ENCODE results near the gene EPHA10. TPM values are rescaled to one million over a fixed set of nuclear protein-coding genes. Genes with fewer than 3 reads are reported as not detected.

The EPHA10 gene
- total and polyA plus RNA-seq, 4 donors, result under 0.01 to 0.09 (median 0.03) TPM; not detected in 1

GRCh38 chr1:37723072-37723389 is 41.9 kb downstream of the EPHA10 start:
- no peaks in the 10 kb centered on the region for H3K27me3 ChIP-seq (ENCODE audit: control insufficient read depth in 4 of 4, insufficient read depth in 4 of 4, low read length in 3 of 4)
- WGBS, result 95% methylated on average over 6 of the region's 6 CpGs
- no peak for TF ChIP-seq HNF4G (IDR thresholded peaks at IDR 0.05)
- TF ChIP-seq EGR1 (IDR thresholded peaks at IDR 0.05; ENCODE audit: low read depth in 2 of 2), result no peak
- TF ChIP-seq CTCF (IDR thresholded peaks at IDR 0.05; ENCODE audit: low read depth, low read length, missing input control), result no peak
- no peak for TF ChIP-seq HNF4A (conservative IDR thresholded peaks at IDR 0.05)
- TF ChIP-seq SP1 (IDR thresholded peaks at IDR 0.05), result no peak
- TF ChIP-seq YY1 (IDR thresholded peaks at IDR 0.05), result no peak
- TF ChIP-seq, protein P1, sequence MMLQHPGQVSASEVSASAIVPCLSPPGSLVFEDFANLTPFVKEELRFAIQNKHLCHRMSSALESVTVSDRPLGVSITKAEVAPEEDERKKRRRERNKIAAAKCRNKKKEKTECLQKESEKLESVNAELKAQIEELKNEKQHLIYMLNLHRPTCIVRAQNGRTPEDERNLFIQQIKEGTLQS (IDR thresholded peaks at IDR 0.05), result no peak
- TF ChIP-seq TAF1 (conservative IDR thresholded peaks at IDR 0.05), result no peak
- TF ChIP-seq RXRA (IDR thresholded peaks at IDR 0.05), result no peak
- TF ChIP-seq GABPA (IDR thresholded peaks at IDR 0.05 in 1 of 2, conservative IDR thresholded peaks at IDR 0.05 in 1 of 2), result no peak
- TF ChIP-seq MAX (IDR thresholded peaks at IDR 0.05), result no peak
- TF ChIP-seq NR2F2 (IDR thresholded peaks at IDR 0.05), result no peak
- no peak for TF ChIP-seq FOXA1 (IDR thresholded peaks at IDR 0.05)

GRCh38 chr1:37722181-37723071 is 42.5 kb downstream of the EPHA10 start:
- WGBS, result 83% methylated on average over 14 of the region's 14 CpGs
- H3K4me3 ChIP-seq (ENCODE audit: low read depth in 1 of 3, low read length in 3 of 3), result no peak overlapping the region
- no peak for DNase-seq (ENCODE audit: low spot score)
- H3K4me1 ChIP-seq (ENCODE audit: control insufficient read depth in 4 of 4, insufficient read depth in 4 of 4, low read length in 3 of 4), result no peaks in the 10 kb centered on the region
- no peak overlapping the region for H3K9ac ChIP-seq (ENCODE audit: low read depth in 1 of 2, low read length in 2 of 2)
- TF ChIP-seq HNF4G (IDR thresholded peaks at IDR 0.05) (no peak), GABPA (IDR thresholded peaks at IDR 0.05 in 1 of 2, conservative IDR thresholded peaks at IDR 0.05 in 1 of 2) (no peak), FOXA2 (IDR thresholded peaks at IDR 0.05) (no peak), MAX (IDR thresholded peaks at IDR 0.05) (no peak), HNF4A (conservative IDR thresholded peaks at IDR 0.05) (no peak), CTCF (IDR thresholded peaks at IDR 0.05; ENCODE audit: low read depth, low read length, missing input control) (no peak), TAF1 (conservative IDR thresholded peaks at IDR 0.05) (no peak), NR2F2 (IDR thresholded peaks at IDR 0.05) (no peak)
- H3K36me3 ChIP-seq (ENCODE audit: control insufficient read depth in 4 of 4, insufficient read depth in 3 of 4, low read depth in 1 of 4, low read length in 3 of 4), result no peaks in the 10 kb centered on the region
- no peaks in the 10 kb centered on the region for H3K27me3 ChIP-seq (ENCODE audit: control insufficient read depth in 4 of 4, insufficient read depth in 4 of 4, low read length in 3 of 4)
- H3K9me3 ChIP-seq (ENCODE audit: control insufficient read depth in 4 of 4, low read length in 3 of 4), result no peaks in the 10 kb centered on the region
- H3K27ac ChIP-seq (ENCODE audit: low read depth in 1 of 2, low read length in 2 of 2), result no peak overlapping the region

More at GRCh38 chr1:37723072-37723389, 41.9 kb downstream of the EPHA10 start:
- H3K9ac ChIP-seq (ENCODE audit: low read depth in 1 of 2, low read length in 2 of 2), result no peak overlapping the region
- no peak overlapping the region for H3K27ac ChIP-seq (ENCODE audit: low read depth in 1 of 2, low read length in 2 of 2)
- H3K4me1 ChIP-seq (ENCODE audit: control insufficient read depth in 4 of 4, insufficient read depth in 4 of 4, low read length in 3 of 4), result no peaks in the 10 kb centered on the region
- no peaks in the 10 kb centered on the region for H3K36me3 ChIP-seq (ENCODE audit: control insufficient read depth in 4 of 4, insufficient read depth in 3 of 4, low read depth in 1 of 4, low read length in 3 of 4)
- no peak for DNase-seq (ENCODE audit: low spot score)
- no peaks in the 10 kb centered on the region for H3K9me3 ChIP-seq (ENCODE audit: control insufficient read depth in 4 of 4, low read length in 3 of 4)
- no peak overlapping the region for H3K4me3 ChIP-seq (ENCODE audit: low read depth in 1 of 3, low read length in 3 of 3)

Data from liver (tissue), 9 donors.